Hepatocyte (in vitro differentiated cells): ENCODE measurements around the gene OAS1.

ENCODE experiments used
- CTCF ChIP-seq: fragments of 200-600 bp; sonication (generic); IDR thresholded peaks from 2 replicates; pipeline ENCODE4 v1.5.1; 2016; ENCODE audit warnings: antibody characterized with exemption, mild to moderate bottlenecking; ENCODE audit not compliant: poor library complexity
- EZH2 ChIP-seq: fragments of 200-600 bp; sonication (generic); IDR thresholded peaks from 2 replicates; pipeline ENCODE4 v1.6.1; 2016; ENCODE audit warnings: antibody characterized with exemption, mild to moderate bottlenecking, borderline replicate concordance
- EZH2phosphoT487 ChIP-seq: fragments of 200-600 bp; sonication (generic); IDR thresholded peaks from one replicate; pipeline ENCODE4 v1.6.1; 2018; ENCODE audit warnings: antibody characterized with exemption, mild to moderate bottlenecking, low read depth, moderate library complexity; ENCODE audit not compliant: unreplicated experiment, severe bottlenecking

GRCh38 chr12:112885236-112885635 lies 21.5 kb upstream of the OAS1 start:
- TF ChIP-seq CTCF (no peak), EZH2 (no peak), EZH2phosphoT487 (no peak)
